Renal cortex interstitium (tissue), 11 donors: ENCODE data around the gene DMBX1. TPM values are rescaled to one million over a fixed set of nuclear protein-coding genes. Genes with fewer than 3 reads are reported as not detected.

Source experiments
- DNase-seq, 11 donors: peaks; one replicate each; pipeline ENCODE4 v3.0.0-alpha.2; 2013; ENCODE audit warnings: low read depth in 9 of 11, low spot score in 4 of 11; ENCODE audit errors: extremely low read depth in 1 of 11
- polyA plus RNA-seq, 3 donors: library from polyadenylated mRNA; unstranded; fragments of 120-200 nt; gene quantifications; one replicate each; pipeline ENCODE4 v1.2.1, GENCODE V29; 2013; ENCODE audit not compliant: insufficient read length in 3 of 3

The DMBX1 gene
- polyA plus RNA-seq, 3 donors: 0.05 TPM; not detected in 2

DNA sequence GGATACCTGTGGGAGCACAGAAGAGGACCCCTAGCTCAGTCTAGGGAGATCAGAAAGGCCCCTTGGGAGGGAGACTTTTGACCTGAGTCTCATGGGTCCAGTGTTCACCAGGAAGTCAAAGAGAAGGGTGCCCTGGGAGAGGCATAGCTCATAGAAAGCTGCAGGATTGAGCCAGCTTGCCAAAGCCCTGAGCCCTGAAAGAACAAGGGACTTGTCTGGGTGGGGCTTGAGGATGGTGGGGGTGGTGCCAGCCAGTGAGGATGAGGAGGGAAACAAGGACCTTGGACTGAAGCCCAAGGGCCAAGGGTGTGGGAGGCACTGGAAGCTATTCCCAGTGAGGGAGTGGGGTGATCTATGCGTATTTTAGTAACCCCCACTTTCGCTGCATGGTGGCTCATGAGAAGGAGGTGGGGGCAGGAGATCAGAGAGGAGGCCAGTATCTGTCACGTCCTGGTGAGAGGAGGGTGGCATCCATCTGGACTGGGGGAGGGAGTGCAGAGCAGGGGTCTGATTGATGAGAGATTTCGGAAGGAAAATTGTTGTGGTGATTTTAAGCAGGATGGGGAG lies 28.4 kb downstream of the DMBX1 start:
- DNase-seq: no peak

DNA sequence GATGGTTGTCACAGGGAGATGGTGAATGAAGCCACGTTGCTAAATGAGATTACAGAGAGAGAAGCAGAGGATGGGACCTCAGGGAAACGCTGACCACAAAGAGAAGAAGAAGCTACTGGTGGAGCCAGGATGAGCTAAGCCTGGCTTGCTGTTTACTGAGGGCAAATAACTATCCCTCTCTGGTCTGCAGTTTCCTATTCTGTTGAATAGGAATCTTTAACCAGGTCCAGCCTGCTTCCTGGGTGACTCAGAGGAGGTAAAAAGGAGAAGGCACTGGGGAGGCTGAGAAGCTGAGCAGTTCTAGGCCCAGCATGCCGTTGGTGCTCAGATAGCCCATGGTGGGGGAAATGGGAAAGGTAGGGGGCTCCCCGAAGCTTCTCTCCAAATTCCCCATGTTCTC lies 29.6 kb downstream of the DMBX1 start:
- DNase-seq: no peak

DNA sequence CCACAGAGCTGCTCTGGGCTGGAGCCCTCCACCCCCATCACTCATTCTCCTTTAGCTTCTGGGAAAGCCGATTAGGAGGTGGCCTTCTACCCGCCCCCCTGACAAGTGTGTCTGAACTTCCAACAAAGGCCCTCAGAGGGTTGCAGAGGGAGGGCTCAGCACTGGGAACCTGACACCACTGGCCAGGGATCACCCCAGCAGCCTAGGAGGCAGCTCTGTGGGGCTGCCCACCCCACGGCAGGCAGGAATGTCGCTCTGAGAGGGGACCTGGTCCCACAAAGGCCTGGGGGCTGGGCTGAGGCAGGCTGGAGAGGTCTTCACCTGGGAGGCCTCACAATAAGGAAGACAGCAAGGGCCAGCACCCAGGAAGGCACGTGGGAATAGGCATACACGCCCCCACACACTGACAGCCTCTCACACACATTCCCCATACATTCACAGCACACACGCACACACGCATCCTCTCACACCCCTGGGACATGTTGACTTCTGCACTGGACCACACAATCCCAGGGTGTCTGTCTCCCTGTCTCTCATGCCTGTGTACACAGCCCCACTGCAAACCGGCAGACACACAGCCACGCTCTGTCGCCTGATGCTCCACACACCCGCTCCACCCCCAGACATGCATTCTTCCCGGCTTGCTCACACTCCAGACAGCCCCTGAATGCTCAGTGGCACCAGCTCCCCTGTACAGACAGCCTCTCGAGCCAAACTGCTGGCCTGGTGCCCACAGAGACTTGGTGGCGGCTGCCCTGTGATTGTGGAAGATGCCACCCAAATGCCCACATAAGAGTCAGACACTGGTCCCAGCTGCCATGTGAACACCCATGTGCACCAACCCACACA lies 30.7 kb downstream of the DMBX1 start:
- no peak for DNase-seq

DNA sequence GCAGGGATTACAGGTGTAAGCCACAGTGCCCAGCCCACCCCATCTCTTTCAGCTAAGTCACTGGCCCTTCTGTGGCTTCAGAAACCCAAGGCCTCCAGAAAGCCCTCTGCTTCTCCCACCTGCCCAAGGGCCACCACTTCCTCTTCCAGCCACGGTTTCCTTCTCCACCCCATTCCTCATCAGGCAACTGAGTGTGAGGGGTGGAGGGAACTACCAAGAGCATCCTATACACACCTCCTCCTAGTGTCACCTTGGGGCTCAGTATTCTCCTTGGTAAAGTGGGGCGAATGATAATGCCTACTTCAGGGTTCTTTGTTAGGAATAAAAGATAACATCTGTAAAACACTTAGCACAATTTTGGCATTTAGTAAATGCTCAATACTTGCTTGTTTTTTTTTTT lies 31.8 kb downstream of the DMBX1 start:
- DNase-seq: no peak

DNA sequence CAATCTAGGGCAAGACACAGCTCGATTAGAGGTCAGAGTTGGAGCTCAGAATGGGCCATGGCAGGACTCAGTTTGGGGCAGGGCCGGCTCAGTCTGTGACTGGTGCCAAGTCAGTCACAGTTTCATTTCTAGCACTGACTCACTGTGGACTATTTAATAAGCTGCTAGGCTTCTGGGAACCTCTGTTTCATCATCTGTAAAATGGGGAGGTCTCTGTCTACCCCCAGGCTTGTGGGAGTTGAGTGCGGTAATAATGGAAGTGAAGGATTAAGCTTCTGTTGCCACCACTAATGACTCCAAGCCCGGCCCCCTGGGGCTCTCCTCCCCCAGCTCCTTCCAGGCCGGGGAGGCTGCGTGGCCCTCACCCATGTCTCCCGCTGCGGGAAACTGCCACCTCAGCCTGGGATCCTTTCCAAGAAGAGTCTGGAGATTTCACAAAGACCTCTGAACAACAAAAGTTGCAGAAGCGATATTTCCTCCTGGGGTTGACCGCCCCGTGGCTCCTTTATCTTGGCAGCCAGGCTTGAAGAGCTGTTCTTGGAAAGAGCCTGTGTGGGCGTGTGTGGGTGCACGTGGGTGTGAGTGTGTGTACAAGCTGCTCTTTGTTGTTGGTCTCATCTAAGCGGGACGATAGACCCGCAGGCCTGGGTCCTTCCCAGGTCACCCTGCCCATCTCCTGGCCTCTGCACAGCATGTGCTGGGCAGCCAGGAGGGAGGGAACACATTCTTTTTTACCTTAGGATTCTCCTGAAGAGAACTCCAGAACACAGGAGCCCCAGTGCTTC lies 32.7 kb downstream of the DMBX1 start:
- DNase-seq: no peak

DNA sequence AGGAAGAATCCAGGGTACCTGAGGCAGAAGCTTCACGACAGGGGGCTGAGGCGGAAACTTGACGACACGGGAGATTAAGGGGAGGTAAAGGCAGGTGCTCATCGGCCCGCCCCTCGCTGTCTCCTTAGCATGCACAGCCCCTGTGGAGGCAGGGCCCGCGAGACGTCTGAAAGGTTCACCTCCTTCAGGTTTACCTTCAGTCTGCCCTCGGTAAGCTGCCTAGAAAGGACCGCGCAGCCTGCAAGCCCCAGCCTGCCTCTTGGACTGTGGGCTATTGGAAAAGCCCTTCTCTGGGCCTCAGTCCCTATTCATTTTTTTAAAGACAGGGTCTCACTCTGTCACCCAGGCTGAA lies 33.3 kb downstream of the DMBX1 start:
- DNase-seq: no peak

DNA sequence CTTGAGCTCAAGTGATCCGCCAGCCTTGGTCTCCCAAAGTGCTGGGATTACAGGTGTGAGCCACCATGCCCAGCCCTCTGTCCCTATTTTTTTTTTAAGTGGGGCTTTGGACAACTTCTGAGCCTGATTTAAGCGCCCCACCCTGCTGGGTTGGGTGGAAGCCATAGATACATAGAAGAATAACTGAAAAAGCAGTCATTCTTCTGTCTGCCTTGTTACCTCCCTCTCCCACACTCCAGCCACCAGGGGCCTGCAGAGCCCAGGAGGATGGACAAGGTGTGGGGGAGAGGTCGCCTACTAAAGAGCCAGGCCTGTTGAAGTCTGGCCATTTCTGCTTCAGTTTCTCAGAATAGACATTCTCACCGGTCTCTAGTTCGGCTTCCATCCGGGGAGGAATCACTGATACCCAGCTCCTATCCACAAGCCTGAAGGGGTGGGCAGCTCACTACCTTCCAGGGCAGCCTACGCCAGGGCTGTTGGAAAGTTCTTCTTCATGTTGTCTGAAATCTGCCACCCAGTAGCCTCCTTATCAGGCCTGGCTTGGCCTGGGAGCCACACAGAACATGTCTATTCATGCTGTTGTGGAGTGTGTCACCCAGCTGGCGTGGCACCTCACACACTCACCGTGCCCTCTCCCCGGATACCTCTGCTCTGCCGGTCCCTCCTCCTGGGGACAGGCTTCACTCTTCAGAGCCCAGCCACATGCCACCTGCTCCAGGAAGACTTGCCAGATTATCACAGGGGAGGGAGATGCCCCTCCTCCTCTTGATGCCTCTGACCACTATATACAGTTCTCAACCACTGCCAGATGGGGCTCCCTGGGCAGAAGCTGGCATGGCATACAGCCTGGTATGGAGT lies 34.1 kb downstream of the DMBX1 start:
- no peak for DNase-seq

DNA sequence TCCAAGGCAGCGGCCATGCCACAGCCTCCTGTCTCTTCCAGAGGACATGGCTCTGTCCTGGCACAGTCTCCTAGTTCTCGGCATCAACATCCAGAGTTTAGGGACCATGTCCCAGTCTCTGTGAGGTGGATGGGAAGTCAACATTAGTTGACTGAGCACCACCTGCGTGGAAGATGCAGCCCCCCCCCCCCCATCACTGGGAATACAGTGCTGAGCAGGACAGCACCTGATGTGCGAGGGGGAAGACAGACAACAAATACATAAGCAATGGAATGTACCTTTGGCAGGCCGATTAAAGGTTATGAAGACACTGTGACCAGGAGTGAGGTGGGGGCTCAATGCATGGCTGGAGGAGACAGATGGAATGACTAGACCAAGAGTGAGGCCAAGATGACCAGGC lies 35.2 kb downstream of the DMBX1 start:
- no peak for DNase-seq

DNA sequence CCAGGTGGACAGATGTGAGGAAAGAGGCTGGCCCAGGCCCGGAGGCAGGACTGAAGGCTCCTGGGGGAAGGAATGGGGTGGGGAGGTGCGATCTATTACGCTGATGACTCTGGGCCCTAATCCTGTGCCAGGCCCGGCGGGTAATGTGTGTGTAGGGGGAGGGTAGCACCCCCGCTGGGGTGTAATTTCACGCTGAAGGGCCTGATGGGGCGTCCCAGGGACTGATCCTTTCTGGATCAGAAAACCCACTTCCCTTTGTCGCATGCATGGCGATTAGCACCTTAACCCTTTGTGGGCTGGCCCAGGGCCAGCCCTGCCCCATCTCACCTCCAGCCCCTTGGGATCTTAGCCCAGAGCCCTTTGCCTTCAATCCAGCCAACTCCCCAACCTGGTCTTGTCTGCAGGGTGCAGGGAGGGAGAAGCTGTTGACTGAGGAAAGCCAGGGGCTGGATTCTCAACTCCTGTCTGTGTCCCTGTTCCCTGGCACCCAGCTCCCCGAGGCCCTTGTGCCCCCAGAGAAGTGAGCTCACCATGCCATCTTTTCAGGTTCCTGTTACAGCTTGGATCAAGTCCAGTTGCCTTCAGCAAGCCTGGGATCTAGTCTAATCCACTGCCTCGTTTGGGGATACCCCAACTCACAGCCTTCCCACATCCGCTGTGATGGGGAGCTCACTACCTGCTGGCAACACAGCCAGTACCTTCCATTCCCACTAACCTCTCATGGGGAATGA lies 35.8 kb downstream of the DMBX1 start:
- no peak for DNase-seq

DNA sequence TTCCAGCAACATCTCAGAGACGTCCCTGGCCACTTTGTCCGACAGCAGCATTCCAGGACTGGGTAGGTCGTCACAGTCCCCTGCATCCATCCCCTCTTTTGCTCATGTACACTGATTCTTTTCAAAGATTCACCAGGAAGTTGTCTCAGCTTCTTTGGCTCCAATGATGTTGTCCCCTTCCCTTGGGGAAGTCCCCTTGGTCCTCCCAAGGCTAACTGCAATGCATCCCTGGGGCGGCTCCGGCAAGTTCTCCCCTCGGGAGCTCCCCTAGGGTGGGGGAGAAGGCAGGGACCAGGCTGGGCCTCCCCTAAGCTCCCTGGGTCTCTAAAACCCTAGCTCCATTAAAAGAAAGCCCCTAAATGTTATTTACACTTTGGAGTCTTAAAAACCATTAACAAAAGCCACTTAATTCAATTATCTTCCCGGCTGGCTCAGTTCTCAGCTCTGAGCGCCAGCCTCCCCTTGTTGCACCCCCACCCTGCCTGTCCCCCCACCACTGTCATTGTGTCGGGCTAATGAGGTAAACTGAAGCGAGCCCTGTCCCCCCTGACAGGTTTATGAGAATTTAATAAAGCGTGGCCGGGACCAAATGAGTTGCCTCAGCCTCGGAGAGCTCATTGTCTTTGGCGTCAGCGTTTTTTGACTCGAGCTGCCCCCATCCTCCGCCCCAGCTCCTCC lies 36.5 kb downstream of the DMBX1 start:
- no peak for DNase-seq

DNA sequence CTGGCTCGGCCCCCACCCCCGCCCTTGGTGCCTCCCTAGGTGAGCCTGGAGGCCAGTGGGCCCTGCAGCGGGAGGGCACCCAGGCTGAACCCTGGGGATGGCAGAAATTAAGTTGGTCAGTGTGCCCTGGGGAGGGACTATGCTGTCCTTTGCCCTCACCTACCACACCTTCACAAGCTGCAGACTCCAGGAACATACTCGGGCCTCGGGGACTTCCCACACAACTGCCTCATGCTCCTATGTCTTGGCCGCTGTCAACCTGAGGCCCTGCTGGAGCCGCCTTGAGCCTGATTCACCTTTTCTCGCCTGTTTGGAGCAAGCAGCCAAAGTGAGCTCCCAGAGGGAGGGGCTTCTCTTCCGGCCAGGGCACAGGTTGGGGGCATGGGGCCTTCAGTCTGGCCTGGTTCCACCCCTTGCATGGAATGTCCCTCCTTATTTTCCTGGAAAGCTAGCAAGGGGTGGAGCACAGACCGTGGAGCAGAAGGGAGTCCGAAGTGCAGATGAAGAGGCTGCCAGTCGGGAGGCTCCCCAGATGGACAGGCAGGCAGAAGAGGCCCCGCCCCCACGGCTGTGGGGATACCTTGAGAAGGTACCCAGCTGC lies 37.2 kb downstream of the DMBX1 start:
- no peak for DNase-seq

DNA sequence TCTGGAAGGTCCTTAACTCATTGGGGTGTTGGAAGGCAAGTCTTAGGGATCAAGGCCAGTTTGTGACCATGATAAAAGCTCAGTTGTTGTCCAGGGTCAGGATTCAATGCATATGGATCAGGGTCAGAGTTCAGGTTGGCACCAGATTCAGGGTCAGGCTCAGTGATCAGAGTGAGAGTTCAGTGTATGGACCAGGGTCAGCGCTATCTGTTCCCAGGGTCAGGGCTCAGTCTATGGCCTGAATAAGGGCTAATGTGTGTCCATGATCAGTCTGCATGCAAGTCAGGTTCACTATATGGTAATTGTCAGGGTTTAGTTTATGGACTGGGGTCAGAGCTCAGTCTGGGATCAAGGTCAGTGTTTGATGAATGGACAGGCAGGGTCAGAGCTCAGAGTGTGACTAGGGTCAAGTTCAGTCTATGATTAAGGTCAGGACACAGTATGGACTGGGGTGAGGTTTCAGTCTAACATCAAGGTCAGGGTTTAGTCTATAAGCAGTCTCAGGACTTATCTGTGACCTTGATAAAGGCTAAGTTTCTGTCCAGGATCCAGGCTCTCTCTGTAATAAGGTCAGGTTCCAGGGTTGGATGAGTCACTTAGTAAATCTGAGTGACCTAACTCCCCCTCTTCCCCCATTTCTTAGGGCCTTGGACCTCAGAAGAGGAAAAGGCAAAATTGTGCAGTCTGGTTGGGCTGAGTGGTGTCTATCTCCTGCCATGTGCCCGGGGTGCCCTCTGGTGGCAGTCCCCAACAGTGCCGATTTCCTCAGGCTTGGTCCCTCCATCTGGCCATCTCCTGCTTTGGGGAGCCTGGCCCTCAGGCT lies 38.0 kb downstream of the DMBX1 start:
- DNase-seq: peak in 5 of 11 donors; percentile 60 to 69 (median 66)

DNA sequence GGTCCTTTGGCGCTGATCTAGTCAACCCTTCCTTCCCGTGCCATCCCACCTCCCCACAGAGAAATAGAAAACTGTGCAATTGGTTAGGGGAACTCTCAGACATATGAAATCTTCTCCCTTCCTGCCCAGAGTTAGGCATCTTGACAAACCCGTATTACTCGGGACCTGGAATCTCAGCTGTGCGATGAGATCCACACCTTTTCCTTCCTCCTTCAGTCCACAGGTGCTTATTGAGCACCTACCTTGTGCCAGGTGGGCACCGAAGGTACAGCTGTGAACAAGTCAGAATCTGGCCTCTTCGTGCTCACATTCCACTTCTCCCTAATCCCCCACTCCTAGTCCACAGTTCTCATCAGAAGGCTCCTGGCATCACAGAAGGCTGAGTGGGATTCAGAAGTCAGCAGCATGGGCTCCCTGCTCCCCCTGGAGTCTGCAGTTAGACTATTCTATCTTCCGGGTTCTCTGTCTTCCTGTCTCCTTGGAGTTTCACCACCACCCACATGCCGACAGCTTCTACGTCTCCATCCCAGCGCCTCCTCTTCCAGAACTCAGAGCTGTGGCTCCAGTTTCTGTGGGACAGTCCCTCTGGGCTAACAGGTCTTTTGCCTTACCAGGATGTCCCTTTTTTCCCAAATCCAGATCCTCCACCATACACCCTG lies 38.8 kb downstream of the DMBX1 start:
- DNase-seq: no peak

DNA sequence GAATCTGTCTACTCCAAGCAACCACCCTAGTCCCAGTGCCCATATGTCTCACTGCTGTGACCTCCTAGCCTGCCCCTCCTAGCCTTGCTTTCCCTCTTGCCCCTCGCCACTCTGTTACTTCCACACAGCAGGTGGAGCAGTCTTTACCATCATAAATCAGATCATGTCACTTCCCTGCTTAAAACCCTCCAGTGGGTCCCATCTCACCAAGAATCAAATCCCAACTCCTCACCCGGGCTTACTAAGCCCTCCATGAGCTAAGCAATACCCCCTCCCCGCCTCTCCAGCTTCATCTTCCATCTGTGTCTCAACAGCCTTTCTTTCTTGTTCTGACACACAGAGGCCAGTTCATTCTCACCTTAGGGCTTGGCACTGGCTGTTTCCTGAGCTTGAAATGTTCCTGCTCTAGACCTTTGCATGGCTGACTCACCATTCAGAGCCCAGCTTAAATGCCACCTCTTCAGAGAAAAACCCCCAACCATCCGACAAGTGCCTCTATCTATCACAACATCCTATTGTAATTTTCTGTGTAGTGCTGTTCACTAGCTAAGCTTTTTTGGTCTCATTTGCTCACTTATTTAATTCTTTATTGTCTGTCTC lies 39.5 kb downstream of the DMBX1 start:
- DNase-seq: no peak

DNA sequence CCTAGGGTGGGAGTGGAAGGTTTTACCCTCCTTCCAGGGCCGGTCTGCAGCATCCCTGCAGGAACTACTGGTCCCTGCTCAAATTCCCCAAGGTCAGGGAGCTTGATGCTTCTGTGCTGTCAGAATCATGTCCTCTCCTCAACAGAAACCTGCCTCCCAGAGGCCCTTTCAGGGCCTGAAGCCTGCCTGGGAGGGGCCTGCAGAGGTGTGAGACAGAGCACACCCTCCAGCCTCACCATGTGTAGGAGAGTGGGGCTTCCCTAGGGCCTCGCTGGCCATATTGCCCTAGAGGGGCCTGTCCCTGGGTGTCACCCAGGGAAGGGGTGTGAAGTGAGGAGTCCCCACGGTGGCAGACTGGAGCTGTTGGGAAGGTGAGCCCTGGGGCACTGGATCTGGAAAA lies 40.7 kb downstream of the DMBX1 start:
- DNase-seq: no peak

DNA sequence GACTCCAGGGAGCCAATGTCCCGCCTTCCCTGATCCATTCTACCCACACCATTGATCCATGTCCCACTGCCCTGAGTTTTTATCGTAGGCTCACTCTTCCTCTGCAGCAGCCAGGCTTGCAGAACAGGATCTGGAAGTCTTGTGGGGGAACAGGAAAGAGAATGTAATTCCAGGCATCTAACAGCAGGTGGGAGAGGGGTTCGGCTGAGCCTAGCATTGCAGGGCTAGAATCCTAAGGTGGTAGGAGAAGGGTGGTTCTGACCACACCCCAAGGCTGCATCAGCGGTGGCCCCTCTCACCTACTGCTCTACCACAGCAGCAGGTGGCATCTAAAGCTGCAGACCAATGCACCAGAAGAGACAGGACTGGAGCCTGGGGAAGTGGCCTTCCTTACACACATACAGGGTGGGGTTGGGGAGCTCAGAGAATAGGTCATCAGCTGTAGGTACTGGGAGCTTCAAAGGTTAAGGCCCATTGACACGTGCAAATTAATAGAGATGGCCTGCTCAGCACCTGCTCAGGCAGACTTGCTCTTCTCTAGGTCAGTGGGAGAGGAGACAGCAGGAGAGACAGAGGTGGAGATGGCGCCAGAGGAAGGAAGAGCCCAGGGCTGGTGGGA lies 41.3 kb downstream of the DMBX1 start:
- DNase-seq: no peak
